Midbrain (tissue), 1 donor: ENCODE measurements around the gene EEF1A2.

Experiments used
- DNase-seq: peaks from one replicate; lab custom pipeline; 2025; lab: John Stamatoyannopoulos, UW

EEF1A2 gene

DNA sequence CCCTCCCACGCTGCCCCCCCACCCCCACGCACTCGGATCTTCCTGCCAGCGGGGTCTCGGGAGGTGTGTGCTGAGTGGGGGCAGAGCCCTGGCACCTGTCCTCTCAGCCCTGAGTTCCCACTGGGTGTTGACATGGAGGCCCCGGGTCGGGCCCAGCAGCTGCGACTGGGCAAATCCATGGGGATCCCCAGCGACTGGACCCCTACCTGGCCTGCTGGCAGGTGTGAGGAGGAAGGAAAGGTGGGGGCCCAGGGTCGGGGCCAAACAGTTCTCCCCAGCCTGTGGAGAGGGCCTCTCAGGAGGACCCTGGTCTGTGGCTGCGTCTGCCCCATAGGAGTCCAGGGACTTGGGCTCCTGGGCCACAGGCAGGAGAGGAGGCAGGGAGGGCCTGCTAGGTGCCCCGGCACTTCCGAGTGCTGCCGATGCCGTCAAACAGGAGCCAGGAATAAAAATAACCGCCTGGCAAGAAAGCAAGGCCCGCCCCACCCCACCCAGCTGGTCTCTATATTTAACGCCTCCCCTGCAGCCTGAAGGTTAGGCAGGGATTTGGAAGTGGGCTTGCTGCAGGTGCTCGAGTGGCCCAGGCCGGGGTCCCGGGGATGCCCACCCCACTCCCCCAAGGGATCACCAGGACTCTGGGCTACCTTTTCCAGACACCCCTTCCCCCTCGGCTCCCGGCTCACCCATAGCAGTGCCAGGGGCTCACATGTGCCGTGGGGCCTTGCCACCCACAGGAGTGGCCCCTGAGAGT is 1.4 kb upstream of the EEF1A2 start:
- DNase-seq: no peak

DNA sequence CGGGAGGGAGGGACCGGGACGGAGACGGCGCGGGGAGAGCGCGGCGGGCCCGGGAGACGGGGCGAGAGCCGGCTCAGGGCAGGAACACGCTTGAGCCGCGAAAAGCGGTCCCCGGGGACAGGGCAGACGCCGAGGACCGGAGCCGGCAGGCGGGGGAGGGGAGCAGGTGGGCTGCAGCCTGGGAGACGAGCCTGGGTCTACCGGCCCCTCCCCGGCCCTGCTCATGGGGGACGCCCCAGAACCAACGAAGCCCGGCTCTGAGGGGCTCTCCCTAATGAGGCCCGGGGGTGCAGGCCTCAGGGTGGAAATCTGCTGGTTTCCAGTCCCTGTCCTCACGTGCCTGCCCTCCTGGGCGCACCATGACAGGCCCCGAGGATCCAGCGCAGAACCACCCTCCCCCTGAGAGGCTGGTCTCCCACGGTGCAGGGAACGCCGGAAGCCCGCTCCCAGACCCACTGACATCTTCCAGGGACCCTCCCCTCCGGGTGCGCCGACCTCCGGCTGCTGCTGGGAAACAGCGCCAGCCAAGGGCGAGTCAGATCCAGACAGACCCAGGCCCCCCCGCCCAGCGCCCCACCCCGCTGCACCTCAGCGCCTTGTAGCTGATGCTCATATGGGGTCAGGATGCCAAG is 571 bp upstream of the EEF1A2 start:
- DNase-seq: no peak

DNA sequence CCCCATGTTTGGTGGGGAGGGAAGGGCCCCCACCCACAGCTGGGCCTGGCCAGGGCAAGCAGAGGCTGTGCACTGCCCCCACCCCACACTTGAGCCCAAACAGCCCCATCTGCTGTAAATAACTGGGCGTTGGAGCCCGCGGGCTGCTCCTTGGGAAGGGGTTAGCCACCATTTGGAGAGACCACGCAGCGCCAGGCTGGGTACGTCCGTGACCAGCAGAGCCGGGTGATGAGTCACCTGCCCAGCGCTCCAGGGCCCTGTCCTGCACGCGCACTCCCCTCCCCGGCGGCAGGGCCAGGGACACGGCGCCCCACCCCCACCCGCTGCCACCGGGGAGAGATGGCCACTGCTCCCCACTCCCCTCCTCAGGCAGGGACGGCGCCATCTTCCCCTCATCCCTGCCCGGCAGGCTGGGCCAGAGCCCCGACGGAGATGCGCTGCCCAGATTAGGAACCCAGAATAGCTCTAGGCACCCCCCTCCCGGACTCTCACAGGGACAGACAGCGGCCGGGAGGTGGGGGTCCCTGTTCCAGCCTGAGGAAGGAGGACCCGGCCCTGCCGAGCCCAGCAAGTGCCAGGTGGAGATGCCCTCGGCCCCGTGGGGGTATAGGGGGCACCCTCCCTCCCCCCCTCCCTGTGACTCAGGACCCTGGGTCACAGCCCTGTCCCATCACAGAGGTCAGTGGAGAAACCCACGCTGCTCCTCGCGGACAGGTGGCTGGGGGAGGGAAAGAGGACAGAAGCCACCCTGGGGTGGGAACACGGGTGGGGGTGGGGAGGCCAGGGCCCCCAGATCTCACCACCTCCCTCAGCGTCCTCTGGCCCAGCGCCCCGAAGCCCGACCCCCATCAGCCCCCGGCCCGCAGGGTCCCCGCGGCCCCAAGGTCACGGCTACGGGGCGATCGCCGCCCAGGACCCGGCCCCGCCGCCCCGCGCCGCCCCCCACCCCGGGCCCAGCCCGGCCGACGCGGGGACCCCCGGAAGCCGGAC is 642 bp downstream of the EEF1A2 start:
- DNase-seq: peak; percentile 8

DNA sequence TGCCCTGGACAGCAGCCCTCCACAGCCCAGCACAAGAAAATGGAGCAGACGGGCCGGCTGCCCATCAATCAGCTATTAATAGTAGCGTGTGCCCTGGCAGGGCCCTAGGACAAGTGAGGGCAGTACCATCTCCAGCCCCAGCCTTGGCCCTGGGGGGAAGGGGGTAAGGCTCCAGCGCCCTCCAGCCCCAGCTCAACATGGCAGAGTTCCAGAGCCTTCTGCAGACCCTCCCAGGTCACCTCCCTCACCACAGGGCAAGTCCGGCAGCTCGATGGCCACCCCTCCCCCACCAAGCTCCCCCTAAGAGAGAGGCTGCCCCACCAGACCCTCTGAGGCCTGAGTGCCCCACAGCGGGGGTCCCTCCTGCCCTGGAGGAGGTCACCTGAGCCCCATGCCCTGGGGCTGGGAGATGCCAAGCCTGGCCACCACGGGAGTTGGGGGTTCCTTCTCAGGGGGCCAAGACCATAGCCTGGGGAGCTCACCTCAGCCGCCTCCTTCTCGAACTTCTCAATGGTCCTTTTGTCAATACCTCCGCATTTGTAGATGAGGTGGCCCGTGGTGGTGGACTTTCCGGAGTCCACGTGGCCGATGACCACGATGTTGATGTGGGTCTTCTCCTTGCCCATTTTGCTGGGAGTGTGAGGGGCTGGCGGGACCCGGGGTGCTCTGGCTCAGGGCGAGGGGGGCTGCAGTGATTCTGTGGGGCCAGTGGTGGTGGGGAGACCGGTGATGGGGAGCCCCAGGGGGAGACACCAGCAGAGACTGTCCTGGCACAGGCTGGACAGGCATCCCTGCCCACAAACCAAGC is 1.5 kb downstream of the EEF1A2 start:
- DNase-seq: no peak

DNA sequence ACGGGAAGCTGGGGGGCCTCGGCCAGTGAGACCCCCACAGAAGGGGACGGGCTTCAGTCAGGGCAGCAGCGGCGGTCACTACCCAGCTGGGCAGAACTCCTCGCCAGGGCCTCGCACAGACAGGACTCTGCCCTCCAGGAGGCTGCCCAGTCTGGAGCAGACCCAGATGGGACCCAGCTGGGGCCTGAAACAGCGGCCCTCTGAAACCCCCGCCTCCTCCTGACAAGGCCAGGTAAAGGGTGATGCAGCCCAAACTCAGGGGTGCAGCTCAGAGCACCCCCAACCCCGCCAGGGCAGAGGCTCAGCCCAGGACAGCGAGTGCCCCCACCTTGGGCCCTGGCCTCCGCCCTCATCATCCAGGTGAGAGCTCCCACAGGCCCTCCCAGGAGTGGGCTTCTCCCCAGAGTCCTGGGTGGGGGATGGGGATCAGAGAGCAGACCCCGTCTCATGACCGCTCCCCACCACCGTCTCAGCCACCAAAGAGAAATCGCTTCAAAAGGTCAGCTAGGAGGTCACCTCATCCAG is 2.2 kb downstream of the EEF1A2 start:
- no peak for DNase-seq

DNA sequence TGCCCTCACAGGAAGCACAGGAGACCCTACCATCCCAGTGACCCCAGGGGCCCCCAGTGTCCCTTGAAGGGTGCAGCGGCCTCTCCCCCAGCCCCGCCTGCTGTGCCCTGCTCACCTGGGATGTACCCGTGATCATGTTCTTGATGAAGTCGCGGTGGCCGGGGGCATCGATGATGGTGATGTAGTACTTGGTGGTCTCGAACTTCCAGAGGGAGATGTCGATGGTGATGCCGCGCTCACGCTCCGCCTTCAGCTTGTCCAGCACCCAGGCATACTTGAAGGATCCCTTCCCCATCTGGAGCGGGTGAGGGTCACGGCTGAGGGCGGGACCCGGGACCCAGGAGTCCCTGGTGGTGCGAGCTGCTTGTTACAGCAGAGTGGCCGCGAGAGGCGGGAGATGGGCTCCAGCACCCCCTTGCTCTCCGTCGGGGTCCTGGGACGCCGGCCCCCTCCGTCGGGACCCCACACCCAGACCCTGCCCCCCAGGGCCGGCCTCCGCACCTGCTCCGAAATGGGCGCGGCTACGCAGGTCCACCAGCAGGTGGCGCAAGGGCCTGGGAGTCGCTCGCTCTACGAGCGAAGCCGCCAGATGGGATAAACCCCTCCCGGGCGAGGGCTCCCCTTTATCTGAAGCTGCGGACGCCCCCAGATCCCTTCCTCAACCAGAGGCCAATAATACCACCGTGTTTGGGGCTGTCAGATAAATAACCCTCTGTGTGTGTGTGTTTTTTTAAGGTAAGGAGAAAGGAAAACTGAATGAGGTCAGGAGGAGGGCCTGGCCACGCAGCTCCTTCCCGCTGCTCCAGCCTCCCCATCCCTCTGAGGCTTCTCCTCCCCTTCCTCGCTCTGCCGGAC is 2.9 kb downstream of the EEF1A2 start:
- peak; percentile 61 for DNase-seq

DNA sequence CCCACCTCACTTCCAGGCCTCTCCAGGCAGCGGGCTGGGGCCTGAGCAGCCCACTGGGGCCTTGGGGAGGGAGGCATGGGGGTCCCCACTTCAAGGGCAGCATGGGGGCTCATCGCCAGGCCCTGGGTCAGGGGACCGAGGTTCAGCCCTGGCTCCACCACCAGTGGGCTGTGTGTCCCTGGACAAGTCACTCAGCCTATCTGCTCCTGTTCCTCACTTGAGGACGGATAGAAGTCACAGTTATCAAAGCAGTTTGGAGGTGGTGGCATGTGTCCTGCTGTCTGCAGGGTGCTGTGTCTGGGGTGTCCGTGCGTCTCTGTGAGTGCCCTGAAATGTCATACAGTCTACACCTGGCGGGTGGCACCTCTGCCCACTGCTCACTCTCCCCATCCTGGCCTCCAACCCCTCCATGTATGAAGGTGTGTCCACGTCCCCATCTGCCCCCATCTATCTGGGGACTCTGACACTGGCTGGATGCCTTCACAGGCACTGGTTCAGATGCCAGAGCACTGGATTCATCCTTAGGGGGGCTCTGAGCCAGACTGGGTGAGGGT is 3.6 kb downstream of the EEF1A2 start:
- DNase-seq: no peak

DNA sequence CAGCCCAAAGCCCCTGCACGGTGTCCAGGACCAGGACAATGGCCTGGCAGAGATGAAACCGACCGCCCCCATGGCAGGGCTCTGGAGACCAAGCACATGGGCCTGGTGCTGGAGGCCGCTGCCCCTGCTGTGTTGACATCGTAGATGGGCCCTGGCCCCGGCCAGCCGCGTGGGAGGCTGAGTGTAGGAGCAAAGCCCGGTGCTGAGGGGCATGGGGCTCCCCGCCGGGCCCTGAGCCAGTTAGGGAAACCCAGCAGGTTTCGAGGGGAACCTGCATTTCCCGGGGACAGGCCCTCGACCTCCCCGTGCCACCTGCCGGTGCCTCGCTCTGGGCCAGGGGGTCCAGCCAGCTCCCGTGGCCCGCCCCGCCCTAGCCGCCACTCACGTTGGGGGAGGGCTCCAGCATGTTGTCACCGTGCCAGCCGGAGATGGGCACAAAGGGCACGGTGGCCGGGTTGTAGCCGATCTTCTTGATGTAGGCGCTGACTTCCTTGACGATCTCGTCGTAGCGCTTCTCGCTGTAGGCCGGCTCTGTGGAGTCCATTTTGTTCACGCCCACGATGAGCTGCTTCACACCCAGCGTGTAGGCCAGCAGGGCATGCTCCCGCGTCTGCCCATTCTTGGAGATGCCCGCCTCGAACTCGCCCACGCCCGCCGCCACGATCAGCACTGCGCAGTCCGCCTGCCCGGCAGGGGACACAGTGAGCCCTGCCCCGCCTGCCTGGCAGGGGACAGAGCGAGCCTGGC is 4.3 kb downstream of the EEF1A2 start:
- no peak for DNase-seq

DNA sequence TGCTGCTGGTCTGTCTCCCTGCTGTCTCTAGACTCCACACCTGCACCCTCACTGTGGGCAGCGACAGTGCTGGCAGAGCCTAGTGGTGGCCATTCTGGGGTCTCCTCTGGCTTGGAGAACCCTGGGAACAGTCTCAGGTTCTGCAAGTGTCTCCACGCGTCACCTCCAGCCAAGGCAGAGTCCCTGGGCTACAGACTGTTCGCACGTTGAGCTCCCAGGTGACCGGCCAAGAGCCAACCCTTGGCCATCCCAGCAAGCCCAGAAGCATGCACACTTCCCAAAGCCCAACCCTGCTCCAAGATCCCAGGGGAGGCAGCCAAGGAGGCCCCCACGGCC is 4.8 kb downstream of the EEF1A2 start:
- no peak for DNase-seq

DNA sequence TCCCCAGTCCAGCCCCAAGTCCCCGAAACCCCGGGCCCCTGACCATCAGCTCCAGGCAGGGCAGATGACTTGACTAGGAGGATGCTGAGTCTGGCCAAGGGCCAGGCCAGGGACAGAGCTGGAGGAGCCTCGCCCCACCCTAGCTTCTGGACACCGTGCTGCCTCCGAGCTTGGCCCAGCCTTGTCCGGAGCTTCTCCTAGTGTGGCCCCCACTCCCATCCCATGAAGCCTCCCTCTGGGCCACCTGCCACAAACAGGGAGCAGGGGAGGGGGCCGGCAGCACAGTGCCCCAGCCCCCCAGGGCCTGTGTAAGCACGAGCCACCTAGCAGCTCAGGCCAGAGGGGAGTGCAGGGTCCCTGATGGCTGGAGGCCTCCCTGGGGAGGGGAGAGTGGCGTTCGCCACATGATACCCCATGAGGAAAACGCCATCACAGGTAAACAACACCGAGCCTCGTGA is 5.3 kb downstream of the EEF1A2 start:
- DNase-seq: no peak

DNA sequence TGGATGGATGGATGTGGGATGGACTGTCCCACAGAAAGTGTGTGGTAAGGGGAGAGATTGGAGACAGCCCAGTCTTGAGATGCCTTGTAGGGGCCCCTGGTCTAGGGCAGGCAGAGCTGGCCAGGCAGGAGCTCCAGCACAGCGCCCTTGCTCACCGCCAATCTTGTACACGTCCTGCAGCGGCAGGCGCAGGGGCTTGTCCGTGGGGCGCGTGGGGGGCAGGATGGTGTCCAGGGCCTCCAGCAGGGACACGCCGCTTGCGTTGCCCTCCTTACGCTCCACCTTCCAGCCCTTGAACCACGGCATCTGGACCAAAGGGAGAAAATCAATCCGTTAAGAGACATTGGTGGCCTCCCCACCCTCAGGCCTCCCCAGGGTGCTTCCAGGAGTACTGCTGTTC is 5.9 kb downstream of the EEF1A2 start:
- no peak for DNase-seq

DNA sequence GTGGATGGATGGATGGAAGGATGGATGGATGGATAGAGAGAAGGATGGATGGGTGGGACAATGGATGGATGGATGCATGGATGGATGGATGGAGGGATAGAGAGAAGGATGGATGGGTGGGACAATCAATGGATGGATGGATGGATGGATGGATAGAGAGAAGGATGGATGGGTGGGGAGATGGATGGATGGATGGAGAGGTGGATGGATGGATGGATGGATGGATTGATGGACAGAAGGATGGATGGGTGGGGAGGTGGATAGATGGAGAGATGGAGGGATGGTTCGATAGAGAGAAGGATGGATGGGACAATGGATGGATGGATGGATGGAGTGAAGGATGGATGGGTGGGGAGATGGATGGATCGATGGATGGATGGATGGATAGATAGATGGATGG is 6.4 kb downstream of the EEF1A2 start:
- no peak for DNase-seq

DNA sequence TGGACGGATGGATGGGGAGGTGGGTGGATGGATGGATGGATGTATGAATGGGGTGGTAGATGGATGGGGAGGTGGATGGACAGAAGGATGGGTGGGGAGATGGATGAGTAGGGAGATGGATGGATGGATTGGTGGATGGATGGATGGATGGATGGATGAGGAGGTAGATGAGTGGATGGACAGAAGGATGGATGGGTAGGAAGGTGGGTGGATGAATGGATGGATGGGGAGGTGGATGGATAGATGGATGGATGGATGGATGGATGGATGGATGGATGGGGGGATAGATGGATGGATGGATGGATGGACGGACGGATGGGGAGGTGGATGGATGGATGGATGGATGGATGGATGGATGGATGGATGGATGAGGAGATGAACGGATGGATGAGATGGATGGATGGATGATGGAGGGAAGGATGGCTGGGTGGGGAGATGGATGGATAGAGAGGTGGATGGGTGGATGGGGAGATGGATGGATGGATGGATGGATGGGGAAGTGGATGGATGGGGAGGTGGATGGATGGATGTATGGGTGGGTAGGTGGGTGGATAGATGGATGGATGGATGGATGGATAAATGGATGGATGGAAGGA is 7.2 kb downstream of the EEF1A2 start:
- DNase-seq: no peak

DNA sequence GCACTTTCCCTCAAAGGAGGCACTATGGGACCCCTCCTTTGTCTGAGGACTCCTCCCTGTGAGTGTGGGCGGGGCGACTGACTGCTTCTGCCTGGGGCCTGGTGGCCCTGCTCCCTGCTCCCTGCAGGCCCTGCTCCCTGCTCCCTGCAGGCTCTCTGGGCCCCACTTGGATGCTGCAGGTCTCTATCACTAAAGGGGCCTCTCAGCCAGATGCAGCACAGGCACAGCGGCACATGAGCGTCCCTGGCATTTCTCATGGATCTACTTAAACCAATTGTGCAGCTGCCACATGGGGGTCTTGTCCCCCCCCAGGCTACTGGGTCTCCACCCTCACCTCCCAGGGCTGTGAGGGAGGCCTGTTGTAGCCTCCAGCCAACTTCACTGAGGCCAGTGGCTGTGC is 7.8 kb downstream of the EEF1A2 start:
- no peak for DNase-seq

DNA sequence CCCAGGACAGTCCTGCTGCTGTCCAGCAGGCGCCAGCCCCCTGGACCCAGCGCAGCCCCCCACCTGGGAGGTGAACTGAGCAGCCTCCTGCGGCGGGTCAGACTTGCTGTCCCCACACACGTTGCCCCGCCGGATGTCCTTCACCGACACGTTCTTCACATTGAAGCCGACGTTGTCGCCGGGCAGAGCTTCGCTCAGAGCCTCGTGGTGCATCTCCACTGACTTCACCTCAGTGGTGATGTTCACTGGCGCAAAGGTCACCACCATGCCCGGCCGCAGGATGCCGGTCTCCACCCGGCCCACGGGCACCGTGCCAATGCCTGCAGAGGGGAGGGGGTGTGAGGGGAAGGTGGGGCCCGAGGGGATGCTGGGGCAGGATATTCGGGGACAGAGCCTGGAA is 8.5 kb downstream of the EEF1A2 start:
- no peak for DNase-seq

DNA sequence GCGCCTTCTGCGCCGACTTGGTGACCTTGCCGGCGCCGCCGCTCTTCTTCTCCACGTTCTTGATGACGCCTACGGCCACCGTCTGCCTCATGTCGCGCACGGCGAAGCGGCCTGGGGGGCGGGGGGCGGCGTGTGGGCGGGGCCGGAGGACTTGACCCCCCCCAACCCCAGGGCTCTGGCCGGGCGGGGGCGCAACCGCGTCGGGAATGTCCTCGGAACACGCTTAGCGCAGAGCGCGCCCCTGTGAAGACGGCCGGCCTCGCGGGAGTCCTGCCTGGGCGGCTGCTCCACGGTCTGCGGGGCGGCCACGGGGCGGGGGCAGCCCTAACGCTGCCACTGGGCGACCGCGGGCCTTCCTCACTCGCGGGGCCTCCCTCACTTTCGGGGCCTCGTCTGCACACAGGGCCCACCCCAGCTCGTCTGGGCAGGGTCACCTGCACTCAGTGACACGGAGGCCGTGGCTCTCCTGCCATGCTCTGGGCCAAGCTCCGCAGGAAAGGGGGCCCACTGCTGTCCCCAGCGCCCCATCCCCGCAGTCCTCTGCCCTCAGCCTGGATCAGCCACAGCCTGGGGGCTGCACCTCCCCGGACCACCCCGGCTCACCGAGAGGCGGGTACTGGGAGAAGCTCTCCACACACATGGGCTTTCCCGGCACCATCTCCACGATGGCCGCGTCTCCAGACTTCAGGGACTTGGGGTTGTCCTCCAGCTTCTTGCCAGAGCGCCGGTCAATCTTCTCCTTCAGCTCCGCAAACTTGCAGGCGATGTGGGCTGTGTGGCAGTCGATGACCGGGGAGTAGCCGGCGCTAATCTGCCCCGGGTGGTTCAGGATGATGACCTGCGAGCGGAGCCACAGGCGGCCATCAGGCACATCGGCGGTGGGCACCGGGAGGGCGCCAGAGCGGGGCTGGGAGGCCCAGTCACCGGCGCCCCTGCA is 10.3 kb downstream of the EEF1A2 start:
- no peak for DNase-seq

DNA sequence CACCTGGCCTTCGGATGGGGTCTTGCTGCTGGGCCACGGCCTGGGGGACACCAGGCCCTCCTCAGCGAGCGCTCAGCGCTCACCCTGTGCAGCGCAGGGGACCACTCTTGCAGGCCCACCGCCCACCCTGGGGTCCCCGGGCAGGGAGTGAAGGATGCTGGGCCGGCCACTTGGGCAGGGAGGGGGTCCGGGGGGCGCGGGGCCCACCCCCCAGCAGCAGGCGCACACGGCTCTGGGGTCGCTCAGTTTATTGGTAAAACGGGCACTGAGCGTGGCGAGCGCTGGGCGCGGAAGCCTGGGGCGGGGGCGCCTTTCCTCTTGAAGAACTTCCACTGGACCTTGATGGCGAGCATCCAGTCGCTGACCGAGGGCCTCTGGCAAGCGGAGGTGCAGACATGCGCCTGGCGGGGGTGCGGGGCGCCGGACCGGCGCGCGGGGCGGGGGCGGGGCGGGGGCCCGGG is 11.1 kb downstream of the EEF1A2 start:
- no peak for DNase-seq
